GM12878 (cell line): ENCODE data around the gene FRRS1L.

Source experiments
- BCL3 ChIP-seq: IDR thresholded peaks from 2 replicates; pipeline ENCODE4 v1.6.1; 2011; ENCODE audit warnings: borderline replicate concordance, low read depth, mild to moderate bottlenecking, moderate library complexity, low read length; ENCODE audit not compliant: insufficient read depth, poor library complexity, severe bottlenecking
- CTCF ChIP-seq, 3 experiments: IDR thresholded peaks in 2 of 3; conservative IDR thresholded peaks in 1 of 3; 2 replicates each; pipeline ENCODE4 v1.5.1; 2011; ENCODE audit warnings: low read depth in 3 of 3, low read length in 3 of 3, mild to moderate bottlenecking in 3 of 3, control low read depth in 2 of 3, moderate library complexity in 2 of 3, inconsistent platforms in 1 of 3, mixed read lengths in 1 of 3; ENCODE audit not compliant: control insufficient read depth in 2 of 3, insufficient read depth in 1 of 3; ENCODE audit errors: extremely low read depth in 1 of 3
- EP300 ChIP-seq, 2 experiments: fragments of 150-350 bp in 1 of 2; IDR thresholded peaks; 2 replicates each; pipeline ENCODE4 v1.6.1; 2011 to 2012; ENCODE audit warnings: low read depth in 2 of 2, low read length in 2 of 2, borderline replicate concordance in 1 of 2, improper control_type of control experiment in 1 of 2, inconsistent platforms in 1 of 2; ENCODE audit not compliant: control insufficient read depth in 1 of 2
- EZH2 ChIP-seq: IDR thresholded peaks from 2 replicates; pipeline ENCODE4 v1.6.1; 2012; ENCODE audit warnings: low read depth, mild to moderate bottlenecking, control low read depth, inconsistent platforms, low read length, borderline replicate concordance; ENCODE audit not compliant: control insufficient read depth
- IRF3 ChIP-seq: fragments of 450-650 bp; IDR thresholded peaks from 2 replicates; pipeline ENCODE4 v1.6.1; 2014; ENCODE audit warnings: mild to moderate bottlenecking
- NFYB ChIP-seq: IDR thresholded peaks from 2 replicates; pipeline ENCODE4 v1.6.1; 2011; ENCODE audit warnings: low read depth, mild to moderate bottlenecking, low read length, improper control_type of control experiment, moderate library complexity; ENCODE audit not compliant: insufficient read depth
- POLR2A ChIP-seq: IDR thresholded peaks from 2 replicates; pipeline ENCODE4 v1.6.1; 2011; ENCODE audit warnings: low read depth, mild to moderate bottlenecking, low read length
- TAF1 ChIP-seq: IDR thresholded peaks from 2 replicates; pipeline ENCODE4 v1.6.1; 2011; ENCODE audit warnings: mild to moderate bottlenecking, low read depth, low read length, borderline replicate concordance
- USF2 ChIP-seq: IDR thresholded peaks from 2 replicates; pipeline ENCODE4 v1.6.1; 2011; ENCODE audit warnings: low read depth, low read length, improper control_type of control experiment, borderline replicate concordance
- TF ChIP-seq, protein P1 (sequence below): IDR thresholded peaks from 2 replicates; pipeline ENCODE4 v1.6.1; 2012; ENCODE audit warnings: improper control_type of control experiment, low read depth, low read length; ENCODE audit not compliant: insufficient replicate concordance
- TF ChIP-seq, protein P2 (sequence below): IDR thresholded peaks from 2 replicates; pipeline ENCODE4 v1.6.1; 2012; ENCODE audit warnings: low read depth, low read length, improper control_type of control experiment

DNA sequence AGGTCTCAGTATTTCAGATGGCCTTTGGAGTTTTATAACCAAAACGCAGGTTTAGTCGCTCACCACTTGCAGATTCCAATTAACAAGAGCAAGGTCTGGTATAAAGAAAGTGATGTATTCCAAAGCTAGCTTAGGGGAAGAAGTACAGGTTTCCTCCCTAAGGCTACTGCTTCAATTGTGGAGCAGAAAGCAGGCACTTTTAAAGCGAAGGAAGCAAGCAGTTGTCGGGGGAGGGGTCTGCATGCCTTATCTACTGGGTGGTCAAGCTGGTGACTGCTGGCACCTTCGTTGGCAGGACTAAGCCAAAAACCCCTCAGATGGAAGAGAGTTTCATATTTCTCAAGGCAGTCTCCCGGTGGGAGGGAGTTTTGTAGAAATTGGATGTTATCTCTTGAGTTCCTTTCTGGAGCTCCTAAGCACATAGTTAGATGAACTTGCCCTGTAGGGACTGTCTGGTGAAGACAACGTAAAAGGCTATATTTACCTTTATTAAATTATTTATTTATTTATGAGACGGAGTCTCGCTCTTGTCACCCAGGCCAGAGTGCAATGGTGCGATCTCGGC is 45.7 kb downstream of the FRRS1L start:
- TF ChIP-seq, protein P1, sequence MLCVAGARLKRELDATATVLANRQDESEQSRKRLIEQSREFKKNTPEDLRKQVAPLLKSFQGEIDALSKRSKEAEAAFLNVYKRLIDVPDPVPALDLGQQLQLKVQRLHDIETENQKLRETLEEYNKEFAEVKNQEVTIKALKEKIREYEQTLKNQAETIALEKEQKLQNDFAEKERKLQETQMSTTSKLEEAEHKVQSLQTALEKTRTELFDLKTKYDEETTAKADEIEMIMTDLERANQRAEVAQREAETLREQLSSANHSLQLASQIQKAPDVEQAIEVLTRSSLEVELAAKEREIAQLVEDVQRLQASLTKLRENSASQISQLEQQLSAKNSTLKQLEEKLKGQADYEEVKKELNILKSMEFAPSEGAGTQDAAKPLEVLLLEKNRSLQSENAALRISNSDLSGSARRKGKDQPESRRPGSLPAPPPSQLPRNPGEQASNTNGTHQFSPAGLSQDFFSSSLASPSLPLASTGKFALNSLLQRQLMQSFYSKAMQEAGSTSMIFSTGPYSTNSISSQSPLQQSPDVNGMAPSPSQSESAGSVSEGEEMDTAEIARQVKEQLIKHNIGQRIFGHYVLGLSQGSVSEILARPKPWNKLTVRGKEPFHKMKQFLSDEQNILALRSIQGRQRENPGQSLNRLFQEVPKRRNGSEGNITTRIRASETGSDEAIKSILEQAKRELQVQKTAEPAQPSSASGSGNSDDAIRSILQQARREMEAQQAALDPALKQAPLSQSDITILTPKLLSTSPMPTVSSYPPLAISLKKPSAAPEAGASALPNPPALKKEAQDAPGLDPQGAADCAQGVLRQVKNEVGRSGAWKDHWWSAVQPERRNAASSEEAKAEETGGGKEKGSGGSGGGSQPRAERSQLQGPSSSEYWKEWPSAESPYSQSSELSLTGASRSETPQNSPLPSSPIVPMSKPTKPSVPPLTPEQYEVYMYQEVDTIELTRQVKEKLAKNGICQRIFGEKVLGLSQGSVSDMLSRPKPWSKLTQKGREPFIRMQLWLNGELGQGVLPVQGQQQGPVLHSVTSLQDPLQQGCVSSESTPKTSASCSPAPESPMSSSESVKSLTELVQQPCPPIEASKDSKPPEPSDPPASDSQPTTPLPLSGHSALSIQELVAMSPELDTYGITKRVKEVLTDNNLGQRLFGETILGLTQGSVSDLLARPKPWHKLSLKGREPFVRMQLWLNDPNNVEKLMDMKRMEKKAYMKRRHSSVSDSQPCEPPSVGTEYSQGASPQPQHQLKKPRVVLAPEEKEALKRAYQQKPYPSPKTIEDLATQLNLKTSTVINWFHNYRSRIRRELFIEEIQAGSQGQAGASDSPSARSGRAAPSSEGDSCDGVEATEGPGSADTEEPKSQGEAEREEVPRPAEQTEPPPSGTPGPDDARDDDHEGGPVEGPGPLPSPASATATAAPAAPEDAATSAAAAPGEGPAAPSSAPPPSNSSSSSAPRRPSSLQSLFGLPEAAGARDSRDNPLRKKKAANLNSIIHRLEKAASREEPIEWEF, result no peak
- no peak for TF ChIP-seq EZH2
- no peak for TF ChIP-seq CTCF (IDR thresholded peaks at IDR 0.05 in 2 of 3, conservative IDR thresholded peaks at IDR 0.05 in 1 of 3; ENCODE audit: control insufficient read depth in 2 of 3, extremely low read depth in 1 of 3, insufficient read depth in 1 of 3, low read depth in 3 of 3, low read length in 3 of 3)
- no peak for TF ChIP-seq IRF3
- TF ChIP-seq EP300 (IDR thresholded peaks at IDR 0.05; ENCODE audit: borderline replicate concordance in 1 of 2, control insufficient read depth in 1 of 2, low read depth in 2 of 2, low read length in 2 of 2), result no peak
- TF ChIP-seq, protein P2, sequence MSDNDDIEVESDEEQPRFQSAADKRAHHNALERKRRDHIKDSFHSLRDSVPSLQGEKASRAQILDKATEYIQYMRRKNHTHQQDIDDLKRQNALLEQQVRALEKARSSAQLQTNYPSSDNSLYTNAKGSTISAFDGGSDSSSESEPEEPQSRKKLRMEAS, result no peak
- TF ChIP-seq USF2, result no peak
- TF ChIP-seq NFYB, result no peak
- TF ChIP-seq BCL3, result no peak
- no peak for TF ChIP-seq TAF1
- TF ChIP-seq POLR2A, result no peak
